ENCODE data around the gene PBRM1. TPM values are rescaled to one million over a fixed set of nuclear protein-coding genes. Genes with fewer than 3 reads are reported as not detected.

PBRM1 gene
- total RNA-seq, 3 donors from 2014 or later (not counting 1 experiment from before 2014, with no cell fraction given): 70.2 to 79.7 (median 76.6) TPM

- peaks cover 48% of the 10 kb centered on the region for H3K4me1 ChIP-seq (ENCODE audit: control insufficient read depth, insufficient read depth, low read length)
- H3K9me3 ChIP-seq (ENCODE audit: control insufficient read depth, insufficient read depth, low read length): no peaks in the 10 kb centered on the region
- H3K27me3 ChIP-seq (ENCODE audit: control insufficient read depth, insufficient read depth, low read length): no peaks in the 10 kb centered on the region
- no peaks in the 10 kb centered on the region for H3K36me3 Mint-ChIP-seq
- peaks cover 42 to 51% of the 10 kb centered on the region in 2 donors for H3K4me1 Mint-ChIP-seq
- peak overlapping the region; percentile 83 for H3K27ac ChIP-seq (ENCODE audit: low read length)
- H3K36me3 ChIP-seq (ENCODE audit: control insufficient read depth, insufficient read depth, low read length): peaks cover 7% of the 10 kb centered on the region
- H3K9me3 Mint-ChIP-seq: no peaks in the 10 kb centered on the region
- 12% methylated on average over 6 of the region's 6 CpGs for WGBS (ENCODE audit: insufficient coverage)
- peak overlapping the region; percentile 95 to 96 for H3K27ac Mint-ChIP-seq
- H3K4me3 Mint-ChIP-seq: peak overlapping the region; percentile 98
- no peaks in the 10 kb centered on the region for H3K27me3 Mint-ChIP-seq (ENCODE audit: low read depth in 2 of 2)
- ATAC-seq: no peak
- intact Hi-C loops (cut with micrococcal nuclease): loop anchor here (5.0 kb wide), 1 partner anchor 80 kb away; the partner anchor contains the start of gene NISCH
- no peak for DNase-seq
- no peak for TF ChIP-seq CTCF (IDR thresholded peaks at IDR 0.05)
- peak overlapping the region; percentile 94 for H3K4me3 ChIP-seq (ENCODE audit: low read length)
Observed at GRCh38 chr3:52537165-52537620, 148.5 kb downstream of the PBRM1 start.

- H3K9me3 ChIP-seq (ENCODE audit: control insufficient read depth, insufficient read depth, low read length): no peaks in the 10 kb centered on the region
- H3K27me3 ChIP-seq (ENCODE audit: control insufficient read depth, insufficient read depth, low read length): no peaks in the 10 kb centered on the region
- intact Hi-C loops (cut with micrococcal nuclease): loop anchor here (5.0 kb wide), 1 partner anchor 79 kb away; the partner anchor contains the start of gene NISCH
- peak within 1 kb of the TSS; percentile 83 for H3K27ac ChIP-seq (ENCODE audit: low read length)
- WGBS (ENCODE audit: insufficient coverage): under 1% methylated on average over 65 of the region's 65 CpGs
- peak within 1 kb of the TSS; percentile 98 for H3K4me3 Mint-ChIP-seq
- peak within 1 kb of the TSS; percentile 94 for H3K4me3 ChIP-seq (ENCODE audit: low read length)
- peak within 1 kb of the TSS; percentile 95 to 96 for H3K27ac Mint-ChIP-seq
- DNase-seq: peak; percentile 95 to 99
- H3K4me1 Mint-ChIP-seq: peaks cover 42 to 52% of the 10 kb centered on the region in 2 donors
- H3K36me3 Mint-ChIP-seq: no peaks in the 10 kb centered on the region
- H3K4me1 ChIP-seq (ENCODE audit: control insufficient read depth, insufficient read depth, low read length): peaks cover 49% of the 10 kb centered on the region
- no peaks in the 10 kb centered on the region for H3K27me3 Mint-ChIP-seq (ENCODE audit: low read depth in 2 of 2)
- ATAC-seq: peak; percentile 88 to 96 (median 91)
- H3K9me3 Mint-ChIP-seq: no peaks in the 10 kb centered on the region
- peaks cover 7% of the 10 kb centered on the region for H3K36me3 ChIP-seq (ENCODE audit: control insufficient read depth, insufficient read depth, low read length)
- no peak for TF ChIP-seq CTCF (IDR thresholded peaks at IDR 0.05)
Observed at GRCh38 chr3:52536369-52537164, 149.1 kb downstream of the PBRM1 start, which contains the start of gene UQCC5. Gene UQCC5, plus strand, starts transcription at chr3:52536605. Its CDS starts 151 bp downstream, at chr3:52536756.

- 6% methylated on average over 7 of the region's 9 CpGs for WGBS (ENCODE audit: insufficient coverage)
- Histone ChIP-seq H3K9me3 (ENCODE audit: control insufficient read depth, insufficient read depth, low read length) (no peaks in the 10 kb centered on the region), H3K27ac (ENCODE audit: low read length) (no peak overlapping the region), H3K36me3 (ENCODE audit: control insufficient read depth, insufficient read depth, low read length) (peaks cover 2% of the 10 kb centered on the region), H3K4me1 (ENCODE audit: control insufficient read depth, insufficient read depth, low read length) (peaks cover 49% of the 10 kb centered on the region), H3K4me3 (ENCODE audit: low read length) (peak overlapping the region; percentile 12), H3K27me3 (ENCODE audit: control insufficient read depth, insufficient read depth, low read length) (no peaks in the 10 kb centered on the region)
- ATAC-seq (no peak), DNase-seq (no peak)
- Mint-ChIP-seq H3K36me3 (no peaks in the 10 kb centered on the region), H3K9me3 (no peaks in the 10 kb centered on the region), H3K27ac (peak overlapping the region; percentile 95 to 96), H3K4me3 (peak overlapping the region; percentile 98), H3K27me3 (ENCODE audit: low read depth in 2 of 2) (no peaks in the 10 kb centered on the region), H3K4me1 (peaks cover 42 to 52% of the 10 kb centered on the region in 2 donors)
- TF ChIP-seq CTCF (IDR thresholded peaks at IDR 0.05): no peak
- intact Hi-C loops (cut with micrococcal nuclease): loop anchor here (5.0 kb wide), 1 partner anchor 79 kb away; the partner anchor contains the start of gene NISCH
Observed at GRCh38 chr3:52536112-52536368, 149.7 kb downstream of the PBRM1 start.

Measured in natural killer cell (primary cell).